OCI-LY3 (cell line): ENCODE data around the gene ASXL1.
"Not testable (repeated sequence)": the region's sequence is repeated elsewhere in the genome, so short reads cannot be mapped to it uniquely, and the experiment has no call there.

Source experiments
- H2AFZ ChIP-seq: fragments of 200-600, 300-600 bp; shearing (Covaris generic); 2 replicates; pipeline ENCODE4 v1.6.0; 2014; ENCODE audit warnings: antibody characterized with exemption, low read depth, low read length
- H3K27ac ChIP-seq: fragments of 200-600, 300-600 bp; sonication (generic); 2 replicates; pipeline ENCODE4 v1.5.1; 2014; ENCODE audit warnings: mild to moderate bottlenecking, low read length, moderate library complexity, mixed read lengths
- H3K27me3 ChIP-seq: fragments of 200-600, 300-600 bp; sonication (generic); 2 replicates; pipeline ENCODE4 v1.6.1; 2014; ENCODE audit warnings: low read depth, low read length, mixed read lengths
- H3K36me3 ChIP-seq: fragments of 200-600, 300-600 bp; sonication (generic); replicated peaks from 2 replicates; pipeline ENCODE3; 2014; ENCODE audit warnings: low read depth, low read length, mixed read lengths
- H3K4me1 ChIP-seq: fragments of 300-600, 200-600 bp; sonication (generic); 2 replicates; pipeline ENCODE4 v1.6.1; 2014; ENCODE audit warnings: low read length, mixed read lengths
- H3K4me2 ChIP-seq: fragments of 200-600, 300-600 bp; sonication (generic); 2 replicates; pipeline ENCODE4 v1.6.1; 2014; ENCODE audit warnings: low read length, mixed read lengths
- H3K4me3 ChIP-seq: fragments of 300-600, 200-600 bp; sonication (generic); 2 replicates; pipeline ENCODE4 v1.5.1; 2014; ENCODE audit warnings: antibody characterized with exemption, mild to moderate bottlenecking, low read length, moderate library complexity
- H3K79me2 ChIP-seq: fragments of 300-600, 200-600 bp; shearing (Covaris generic); 2 replicates; pipeline ENCODE4 v1.6.1; 2014; ENCODE audit warnings: mild to moderate bottlenecking, low read length, mixed read lengths
- H3K9ac ChIP-seq: fragments of 300-600, 200-600 bp; shearing (Covaris generic); 2 replicates; pipeline ENCODE4 v1.6.0; 2014; ENCODE audit warnings: mild to moderate bottlenecking, low read length, moderate library complexity
- H3K9me3 ChIP-seq: fragments of 200-600, 300-600 bp; shearing (Covaris generic); 2 replicates; pipeline ENCODE4 v1.6.1; 2014; ENCODE audit warnings: low read length, mixed read lengths; ENCODE audit not compliant: insufficient read depth
- H4K20me1 ChIP-seq: fragments of 200-600, 300-600 bp; sonication (generic); 2 replicates; pipeline ENCODE4 v1.6.1; 2016; ENCODE audit warnings: low read length, mixed read lengths; ENCODE audit not compliant: insufficient read depth
- EZH2phosphoT487 ChIP-seq: fragments of 200-600 bp; shearing (Covaris generic); IDR thresholded peaks from 2 replicates; pipeline ENCODE4 v1.6.1; 2018; ENCODE audit warnings: antibody characterized with exemption, mixed run types, low read depth
- TF ChIP-seq, protein P1 (sequence below): fragments of 200-600, 300-600 bp; sonication (generic); IDR thresholded peaks from 2 replicates; pipeline ENCODE4 v1.5.1; 2014; ENCODE audit warnings: antibody characterized with exemption, low read length, low read depth

The ASXL1 gene

GRCh38 chr20:32370897-32371296, 12.8 kb downstream of the ASXL1 start:
- Histone ChIP-seq H3K4me3 (no peak overlapping the region), H3K79me2 (peaks cover 88% of the 10 kb centered on the region), H3K36me3 (peaks cover 26% of the 10 kb centered on the region), H3K27ac (no peak overlapping the region), H4K20me1 (peaks cover 34% of the 10 kb centered on the region), H3K4me1 (peaks cover 43% of the 10 kb centered on the region), H3K9me3 (no peaks in the 10 kb centered on the region), H3K4me2 (no peak overlapping the region), H3K9ac (no peak overlapping the region), H2AFZ (no peak overlapping the region), H3K27me3 (no peaks in the 10 kb centered on the region)
- no peak for TF ChIP-seq EZH2phosphoT487
- TF ChIP-seq, protein P1, sequence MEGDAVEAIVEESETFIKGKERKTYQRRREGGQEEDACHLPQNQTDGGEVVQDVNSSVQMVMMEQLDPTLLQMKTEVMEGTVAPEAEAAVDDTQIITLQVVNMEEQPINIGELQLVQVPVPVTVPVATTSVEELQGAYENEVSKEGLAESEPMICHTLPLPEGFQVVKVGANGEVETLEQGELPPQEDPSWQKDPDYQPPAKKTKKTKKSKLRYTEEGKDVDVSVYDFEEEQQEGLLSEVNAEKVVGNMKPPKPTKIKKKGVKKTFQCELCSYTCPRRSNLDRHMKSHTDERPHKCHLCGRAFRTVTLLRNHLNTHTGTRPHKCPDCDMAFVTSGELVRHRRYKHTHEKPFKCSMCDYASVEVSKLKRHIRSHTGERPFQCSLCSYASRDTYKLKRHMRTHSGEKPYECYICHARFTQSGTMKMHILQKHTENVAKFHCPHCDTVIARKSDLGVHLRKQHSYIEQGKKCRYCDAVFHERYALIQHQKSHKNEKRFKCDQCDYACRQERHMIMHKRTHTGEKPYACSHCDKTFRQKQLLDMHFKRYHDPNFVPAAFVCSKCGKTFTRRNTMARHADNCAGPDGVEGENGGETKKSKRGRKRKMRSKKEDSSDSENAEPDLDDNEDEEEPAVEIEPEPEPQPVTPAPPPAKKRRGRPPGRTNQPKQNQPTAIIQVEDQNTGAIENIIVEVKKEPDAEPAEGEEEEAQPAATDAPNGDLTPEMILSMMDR = no peak

DNA sequence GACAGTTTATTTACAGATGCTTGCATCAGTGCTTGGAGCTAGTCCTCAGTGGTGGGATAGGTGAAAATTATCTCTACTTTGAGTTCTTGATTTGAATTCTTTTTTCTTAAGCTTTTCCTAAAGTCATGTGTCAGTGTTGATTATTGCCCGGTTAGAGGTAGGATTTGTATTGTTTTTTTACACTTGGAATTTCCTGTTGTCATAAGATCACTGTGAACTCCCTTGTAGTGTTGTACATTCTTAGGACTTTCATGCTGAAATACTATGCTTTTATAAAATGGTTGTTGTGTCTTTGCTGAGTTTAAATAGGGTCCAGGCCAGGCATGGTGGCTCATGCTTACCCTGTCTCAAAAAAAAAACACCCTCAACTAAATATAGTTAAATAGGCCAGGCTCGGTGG, 20.3 kb downstream of the ASXL1 start:
- peaks cover 50% of the 10 kb centered on the region for H3K79me2 ChIP-seq
- peaks cover 17% of the 10 kb centered on the region for H4K20me1 ChIP-seq
- no peak overlapping the region for H3K4me2 ChIP-seq
- H3K9ac ChIP-seq = no peak overlapping the region
- no peaks in the 10 kb centered on the region for H3K4me1 ChIP-seq
- peaks cover 13% of the 10 kb centered on the region for H3K36me3 ChIP-seq
- H3K27ac ChIP-seq = no peak overlapping the region
- no peak overlapping the region for H3K4me3 ChIP-seq
- H3K27me3 ChIP-seq = no peaks in the 10 kb centered on the region
- TF ChIP-seq, protein P1 = no peak
- no peak for TF ChIP-seq EZH2phosphoT487
- no peak overlapping the region for H2AFZ ChIP-seq
- H3K9me3 ChIP-seq = no peaks in the 10 kb centered on the region

GRCh38 chr20:32380037-32380436, 21.9 kb downstream of the ASXL1 start:
- Histone ChIP-seq H3K79me2 (peaks cover 56% of the 10 kb centered on the region), H3K36me3 (peaks cover 12% of the 10 kb centered on the region), H4K20me1 (peaks cover 29% of the 10 kb centered on the region)
- H3K4me2 ChIP-seq, H3K27me3 ChIP-seq, H3K4me3 ChIP-seq, H3K4me1 ChIP-seq, H3K27ac ChIP-seq, H3K9ac ChIP-seq, H2AFZ ChIP-seq, H3K9me3 ChIP-seq: not testable (repeated sequence)

DNA sequence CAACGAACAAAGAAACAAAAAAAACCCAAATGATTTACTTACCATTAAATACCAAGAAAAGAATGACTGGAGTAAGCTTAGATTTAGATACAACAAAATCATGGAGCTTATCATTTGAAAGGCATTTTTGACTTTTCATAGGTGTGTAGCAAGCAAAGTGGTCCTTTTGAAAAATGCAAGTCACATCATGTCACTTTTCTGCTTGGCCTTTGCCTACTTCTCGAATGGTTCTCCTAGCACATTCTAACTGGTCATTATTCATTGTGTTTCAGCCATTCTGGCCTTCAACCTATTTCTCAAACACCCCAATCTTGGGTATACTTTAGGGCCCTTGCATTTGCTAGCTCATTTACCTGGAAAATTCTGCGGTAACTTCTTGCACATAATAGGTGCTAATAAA, 22.6 kb downstream of the ASXL1 start:
- Histone ChIP-seq H3K9me3 (no peaks in the 10 kb centered on the region), H3K4me3 (no peak overlapping the region), H3K36me3 (peaks cover 17% of the 10 kb centered on the region), H2AFZ (no peak overlapping the region), H3K79me2 (peaks cover 59% of the 10 kb centered on the region), H3K27ac (no peak overlapping the region), H4K20me1 (peaks cover 37% of the 10 kb centered on the region), H3K9ac (no peak overlapping the region), H3K4me2 (no peak overlapping the region), H3K4me1 (no peaks in the 10 kb centered on the region), H3K27me3 (no peaks in the 10 kb centered on the region)
- TF ChIP-seq EZH2phosphoT487 = no peak
- TF ChIP-seq, protein P1 = no peak
